ENCODE measurements around the gene PERP.
"Not testable (repeated sequence)": the region's sequence is repeated elsewhere in the genome, so short reads cannot be mapped to it uniquely, and the experiment has no call there.

Gene PERP

DNA sequence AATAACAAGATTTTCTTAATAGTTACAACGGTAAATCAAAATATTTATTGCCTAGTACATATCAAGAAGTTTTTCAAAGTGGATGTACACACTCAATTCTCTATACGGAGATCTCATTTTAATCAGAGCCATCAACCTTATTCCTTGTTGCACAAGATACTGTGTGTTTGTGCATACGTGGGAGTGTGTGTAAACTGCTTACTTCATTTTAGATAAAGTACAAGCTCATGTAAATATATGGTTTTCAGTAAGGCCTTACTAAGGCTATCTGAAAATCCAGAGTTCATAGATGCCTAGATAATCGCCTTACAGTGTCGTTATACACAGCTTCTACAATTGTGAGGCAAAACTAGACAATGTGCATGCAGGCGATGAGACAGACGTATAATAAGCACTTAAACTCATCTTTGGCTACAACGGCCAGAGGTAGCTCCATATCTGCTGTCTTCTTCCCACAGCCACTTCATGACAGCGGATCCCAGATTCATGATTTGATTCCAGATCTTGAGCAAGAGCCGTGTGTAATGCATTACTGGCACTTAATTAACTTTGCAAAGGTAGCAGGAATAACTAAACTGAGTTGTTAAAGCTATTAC, 2.5 kb downstream of the PERP start:
- no peak for DNase-seq

DNA sequence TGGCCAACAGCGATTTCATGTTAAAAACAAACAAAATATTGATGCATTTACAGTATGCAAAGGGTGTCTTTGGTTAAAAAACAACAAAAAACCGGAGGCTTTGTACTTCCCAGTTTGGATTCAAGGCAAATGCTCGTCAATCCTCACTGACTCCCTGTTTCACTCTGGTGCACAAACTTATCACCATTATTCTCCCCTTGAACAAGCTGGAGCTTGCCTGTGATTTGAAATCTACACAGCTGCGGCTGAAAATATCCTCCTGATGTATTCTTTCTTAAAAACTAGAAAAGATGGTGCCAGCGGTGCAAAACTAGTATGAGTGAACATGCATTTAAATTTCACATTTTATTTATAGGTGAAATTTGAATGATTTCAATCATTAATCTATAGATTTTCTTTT, 3.3 kb downstream of the PERP start:
- no peak for DNase-seq

- DNase-seq = no peak
Observed at GRCh38 chr6:138101946-138102731, 5.1 kb downstream of the PERP start.

DNA sequence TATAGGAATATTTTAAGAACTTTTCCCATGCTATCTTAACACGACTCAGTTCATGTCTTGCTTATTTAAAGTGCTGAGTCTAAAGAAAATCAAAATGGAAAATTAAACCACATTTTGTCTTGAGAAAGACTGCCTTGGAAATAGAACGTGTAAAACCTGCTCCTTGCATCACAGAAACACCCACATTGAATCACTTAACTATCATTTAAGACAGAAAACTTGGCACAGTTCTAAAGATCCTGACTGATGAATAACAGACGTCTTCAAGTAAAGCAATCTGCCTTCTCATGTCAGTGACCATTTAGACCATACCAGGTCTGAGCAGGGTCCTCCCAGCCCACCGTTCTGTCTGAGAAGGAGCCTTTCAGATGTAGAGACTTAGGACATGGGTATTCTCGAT, 7.4 kb downstream of the PERP start:
- no peak for DNase-seq

- no peak for DNase-seq
Observed at GRCh38 chr6:138098306-138098705, 8.9 kb downstream of the PERP start.

DNA sequence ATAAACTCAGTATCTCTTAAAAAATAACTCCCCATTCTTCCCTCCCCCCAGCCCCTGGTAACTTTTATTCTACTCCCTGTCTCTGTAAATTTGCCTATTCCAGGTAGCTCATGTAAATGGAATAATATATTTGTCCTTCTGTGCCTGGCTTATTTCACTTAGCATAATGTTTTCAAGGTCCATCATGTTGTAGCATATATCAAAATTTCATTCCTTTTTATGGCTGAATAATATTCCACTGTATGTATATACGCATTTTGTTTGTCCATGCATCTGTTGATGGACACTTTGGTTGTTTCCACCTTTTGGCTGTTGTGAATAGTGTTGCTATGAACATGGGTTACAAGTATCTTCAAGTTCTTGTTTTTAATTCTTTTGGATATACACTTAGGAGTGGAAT, 13.0 kb downstream of the PERP start:
- no peak for DNase-seq

- no peak for DNase-seq
Observed at GRCh38 chr6:138093632-138094031, 13.6 kb downstream of the PERP start.

GRCh38 chr6:138092686-138093085, 14.5 kb downstream of the PERP start:
- DNase-seq = no peak

DNA sequence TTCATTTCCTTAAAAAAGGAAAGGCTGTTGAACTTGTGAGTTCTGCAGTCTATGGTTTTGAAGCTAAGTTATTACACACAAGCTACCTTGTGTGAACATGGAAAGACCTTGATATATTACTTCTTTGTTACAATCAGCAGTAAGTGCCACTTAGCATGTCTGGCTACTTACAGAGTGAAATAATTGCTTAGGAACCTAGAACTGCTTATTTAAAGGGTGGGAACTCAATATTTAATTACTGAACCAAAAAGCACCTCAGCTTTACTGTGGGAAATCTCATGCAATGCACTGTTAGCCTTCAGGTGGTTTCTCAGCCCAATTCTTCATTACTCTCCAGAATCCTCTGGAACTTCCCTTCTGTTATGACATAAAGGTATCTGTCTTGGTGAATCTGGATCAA, 17.9 kb downstream of the PERP start:
- no peak for DNase-seq

DNA sequence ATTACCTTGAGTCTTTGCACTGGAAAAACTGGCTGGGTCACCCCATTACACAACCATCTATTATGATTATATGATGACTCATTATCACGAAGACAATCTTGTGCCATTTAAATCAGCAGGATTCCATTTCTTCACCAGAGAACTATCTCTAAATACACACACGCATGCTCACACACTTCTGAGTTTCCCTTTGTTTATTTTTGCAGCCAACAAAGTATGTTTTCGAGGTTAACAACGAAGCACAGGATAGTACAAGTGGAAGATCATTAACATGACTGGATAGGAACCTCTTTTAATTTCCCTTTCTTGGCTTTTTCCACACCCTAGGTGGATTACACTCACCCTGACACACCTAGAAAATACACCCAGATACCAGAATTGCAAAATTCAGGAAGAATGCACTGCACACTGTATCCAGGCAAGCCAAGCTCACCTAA, 18.9 kb downstream of the PERP start:
- no peak for DNase-seq

- DNase-seq = no peak
Observed at GRCh38 chr6:138087593-138088325, 19.5 kb downstream of the PERP start.

- DNase-seq = no peak
Observed at GRCh38 chr6:138086573-138087196, 20.5 kb downstream of the PERP start.

DNA sequence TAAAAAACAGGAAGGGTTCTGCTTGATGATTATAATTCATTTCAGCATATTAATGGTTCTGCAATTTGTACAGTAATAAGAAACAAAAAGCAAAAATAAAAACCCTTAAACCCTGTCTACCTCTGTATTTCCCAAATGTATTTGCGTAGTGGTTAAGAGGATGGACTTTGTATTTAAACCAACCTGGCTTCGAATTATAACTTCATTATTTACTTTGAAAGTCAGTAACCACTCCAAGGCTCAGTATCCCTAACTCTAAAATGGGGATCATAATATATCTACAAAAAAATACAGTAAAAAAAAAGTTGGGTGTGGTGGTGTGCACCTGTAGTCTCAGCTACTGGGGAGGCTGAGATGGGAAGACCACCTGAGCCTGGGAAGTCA, 21.4 kb downstream of the PERP start:
- no peak for DNase-seq

GRCh38 chr6:138084904-138085838, 22.0 kb downstream of the PERP start:
- DNase-seq = no peak

GRCh38 chr6:138082232-138082631, 25.0 kb downstream of the PERP start:
- no peak for DNase-seq

- DNase-seq = not testable (repeated sequence)
Observed at GRCh38 chr6:138079556-138079955, 27.7 kb downstream of the PERP start.

GRCh38 chr6:138078491-138078890, 28.7 kb downstream of the PERP start:
- no peak for DNase-seq

DNA sequence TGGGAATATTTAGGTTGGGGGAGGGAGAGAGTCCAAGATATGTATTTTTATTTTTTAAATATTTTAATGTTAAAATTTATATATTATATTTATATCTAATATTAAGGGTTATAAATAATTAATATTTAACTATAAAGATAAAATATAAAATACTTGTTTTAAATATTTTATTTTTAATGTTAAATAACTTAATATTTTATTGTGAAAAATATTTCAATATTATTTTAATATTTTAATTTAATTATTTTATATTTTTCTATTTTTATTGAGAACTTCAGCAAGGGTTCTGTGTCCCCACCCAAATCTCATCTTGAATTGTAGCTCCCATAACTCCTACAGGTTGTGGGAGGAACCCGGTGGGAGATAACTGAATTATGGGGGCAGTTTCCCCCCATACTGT, 34.0 kb downstream of the PERP start:
- no peak for DNase-seq

- no peak for DNase-seq
Observed at GRCh38 chr6:138063726-138064125, 43.5 kb downstream of the PERP start.

DNA sequence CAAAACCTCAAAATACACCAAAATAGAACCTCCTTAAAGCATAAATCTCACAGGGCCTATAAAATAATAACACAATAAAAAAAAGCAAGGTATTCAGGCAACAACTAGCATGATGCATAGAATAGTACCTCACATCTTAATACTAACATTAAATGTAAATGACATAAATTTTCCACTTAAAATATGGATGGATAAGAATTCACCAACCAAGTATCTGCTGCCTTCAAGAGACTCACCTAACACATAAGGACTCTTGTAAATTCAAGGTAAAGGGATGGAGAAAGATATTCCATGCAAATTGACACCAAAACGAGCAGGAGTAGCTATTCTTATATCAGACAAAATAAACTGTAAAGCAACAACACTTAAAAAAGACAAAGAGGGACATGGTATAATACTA, 52.2 kb downstream of the PERP start:
- no peak for DNase-seq

GRCh38 chr6:138052783-138053182, 54.4 kb downstream of the PERP start:
- DNase-seq = no peak

GRCh38 chr6:138044972-138045371, 62.2 kb downstream of the PERP start:
- DNase-seq = no peak

All from CD4-positive, alpha-beta T cell treated with Interleukin-1 beta for 1 hour (primary cell).